GM12878 (cell line): ENCODE results near the gene PHRF1. TPM values are rescaled to one million over a fixed set of nuclear protein-coding genes. Genes with fewer than 3 reads are reported as not detected.

ENCODE experiments used
- ATAC-seq: fragments of 200-7000 bp; cut with Tn5 transposase; 3 replicates; pipeline ENCODE4 v1.9.1; 2020; ENCODE audit warnings: mild to moderate bottlenecking, moderate library complexity
- BruUV-seq: library from RNA; stranded (reverse); fragments of 400-500 nt; replicated peaks from 2 replicates; lab custom pipeline; 2021; lab: Mats Ljungman, UMichigan
- CTCF ChIA-PET: fragments of 300-600 bp; sonication (Branson Sonifier 250); formaldehyde crosslinking; extraction: SDS; loops from one replicate; lab custom pipeline; 2021; ENCODE audit warnings: inconsistent platforms; lab: Yijun Ruan, JAX
- POLR2A ChIA-PET: fragments of 350-600 bp; formaldehyde crosslinking; extraction: SDS; loops from one replicate; lab custom pipeline; 2021; ENCODE audit warnings: inconsistent platforms; lab: Charles Lee
- RAD21 ChIA-PET: fragments of 300-600 bp; sonication (Branson Sonifier 250); formaldehyde crosslinking; loops from one replicate; lab custom pipeline; 2023; ENCODE audit warnings: antibody characterized with exemption; ENCODE audit not compliant: unreplicated experiment; lab: Charles Lee
- SMC1A ChIA-PET: fragments of 300-600 bp; sonication (Branson Sonifier 250); formaldehyde crosslinking; loops from one replicate; lab custom pipeline; 2023; ENCODE audit not compliant: unreplicated experiment, uncharacterized antibody; lab: Charles Lee
- DNase-seq: peaks from one replicate; pipeline ENCODE4 v3.0.0-alpha.2; 2011; ENCODE audit warnings: low read depth, low spot score
- FAIRE-seq: peaks from 3 replicates; lab custom pipeline; 2011; peaks lifted over from hg19 to GRCh38; lab: Jason Lieb, UNC
- H2AFZ ChIP-seq: 2 replicates; pipeline ENCODE4 v1.6.0; 2011; ENCODE audit warnings: low read depth, low read length, control low read depth; ENCODE audit not compliant: control insufficient read depth
- H3K27ac ChIP-seq: 2 replicates; pipeline ENCODE4 v1.5.1; 2011; ENCODE audit warnings: control low read depth; ENCODE audit not compliant: control insufficient read depth, insufficient read depth
- H3K27me3 ChIP-seq, 2 experiments: replicated peaks in 1 of 2; 2 replicates each; pipeline versions ENCODE4 v1.6.0 to v1.6.1; 2011; ENCODE audit warnings: low read length in 1 of 2; ENCODE audit not compliant: control insufficient read depth in 2 of 2, insufficient read depth in 2 of 2
- H3K36me3 ChIP-seq, 2 experiments: 2 replicates each; pipeline ENCODE4 v1.5.1; 2011; ENCODE audit warnings: low read length in 1 of 2; ENCODE audit not compliant: control insufficient read depth in 2 of 2, insufficient read depth in 2 of 2
- H3K4me1 ChIP-seq: 2 replicates; pipeline ENCODE4 v1.6.1; 2011; ENCODE audit warnings: mild to moderate bottlenecking, low read length, moderate library complexity, mixed read lengths; ENCODE audit not compliant: control insufficient read depth, insufficient read depth
- H3K4me2 ChIP-seq: 2 replicates; pipeline ENCODE4 v1.6.0; 2011; ENCODE audit warnings: control low read depth; ENCODE audit not compliant: control insufficient read depth, insufficient read depth
- H3K4me3 ChIP-seq: fragments of 200-600 bp; sonication (generic); 2 replicates; pipeline ENCODE4 v1.5.1; 2016
- H3K79me2 ChIP-seq: 2 replicates; pipeline ENCODE4 v1.6.0; 2011; ENCODE audit warnings: low read length; ENCODE audit not compliant: control insufficient read depth, insufficient read depth
- H3K9ac ChIP-seq: 2 replicates; pipeline ENCODE4 v1.8.0; 2011; ENCODE audit warnings: low read length, control low read depth, mixed read lengths; ENCODE audit not compliant: control insufficient read depth, insufficient read depth
- H3K9me3 ChIP-seq: replicated peaks from 3 replicates; pipeline ENCODE4 v1.5.1; 2011; ENCODE audit warnings: mild to moderate bottlenecking, low read length; ENCODE audit not compliant: control insufficient read depth, insufficient read depth
- H4K20me1 ChIP-seq: 2 replicates; pipeline ENCODE4 v1.6.0; 2011; ENCODE audit not compliant: control insufficient read depth, insufficient read depth
- BHLHE40 ChIP-seq, 2 experiments: fragments of 450-650 bp in 1 of 2; IDR thresholded peaks; 2 replicates each; pipeline ENCODE4 v1.6.1; 2011 to 2017; ENCODE audit warnings: low read depth in 2 of 2, borderline replicate concordance in 1 of 2, improper control_type of control experiment in 1 of 2, low read length in 1 of 2, mild to moderate bottlenecking in 1 of 2
- HDAC6 ChIP-seq: fragments of 200-600 bp; sonication (generic); IDR thresholded peaks from one replicate; pipeline ENCODE4 v1.8.0; 2017; ENCODE audit warnings: antibody characterized with exemption; ENCODE audit not compliant: unreplicated experiment
- JUNB ChIP-seq: IDR thresholded peaks from 2 replicates; pipeline ENCODE4 v1.6.1; 2016; ENCODE audit warnings: antibody characterized with exemption, mild to moderate bottlenecking
- MXI1 ChIP-seq: fragments of 150-350 bp; IDR thresholded peaks from 2 replicates; pipeline ENCODE4 v1.6.1; 2011; ENCODE audit warnings: low read depth, mild to moderate bottlenecking, inconsistent platforms, low read length, improper control_type of control experiment
- MYB ChIP-seq: fragments of 150-350 bp; IDR thresholded peaks from 2 replicates; pipeline ENCODE4 v1.6.1; 2014; ENCODE audit warnings: mild to moderate bottlenecking, low read depth, low read length, borderline replicate concordance
- MYC ChIP-seq: IDR thresholded peaks from 2 replicates; pipeline ENCODE4 v1.6.1; 2011; ENCODE audit warnings: mild to moderate bottlenecking, low read length, moderate library complexity, inconsistent platforms; ENCODE audit not compliant: insufficient read depth, insufficient replicate concordance, insufficient read length, severe bottlenecking
- NR2C1 ChIP-seq: fragments of 450-650 bp; IDR thresholded peaks from 2 replicates; pipeline ENCODE4 v1.6.1; 2017; ENCODE audit warnings: antibody characterized with exemption, mild to moderate bottlenecking, moderate library complexity
- NRF1 ChIP-seq: conservative IDR thresholded peaks from 2 replicates; pipeline ENCODE4 v1.6.1; 2011; ENCODE audit warnings: mild to moderate bottlenecking, low read depth, low read length, improper control_type of control experiment
- POU2F2 ChIP-seq: IDR thresholded peaks from 3 replicates; pipeline ENCODE4 v1.6.1; 2011; ENCODE audit warnings: low read depth, mild to moderate bottlenecking, low read length, borderline replicate concordance
- STAT1 ChIP-seq: fragments of 450-650 bp; conservative IDR thresholded peaks from 2 replicates; pipeline ENCODE4 v1.6.1; 2014; ENCODE audit warnings: antibody characterized with exemption, mild to moderate bottlenecking
- YY1 ChIP-seq: IDR thresholded peaks from 2 replicates; pipeline ENCODE4 v1.6.1; 2011; ENCODE audit warnings: low read depth, mild to moderate bottlenecking, low read length
- WGBS: methylation state at CpG from one replicate; pipeline ENCODE4 v1.1.6; 2016; ENCODE audit warnings: low lambda C conversion rate; ENCODE audit not compliant: insufficient replicate concordance, insufficient coverage; ENCODE audit errors: missing lambda C conversion rate; 5-methylcytosine and 5-hydroxymethylcytosine counted together
- in situ Hi-C: fragments of 300-500 bp; cut with MboI; formaldehyde crosslinking; loops from 9 replicates; pipeline ENCODE4 v1.14.3; 2018; ENCODE audit warnings: mixed read lengths
- intact Hi-C: fragments of 100-400 bp; cut with micrococcal nuclease; formaldehyde crosslinking; loops from one replicate; pipeline ENCODE4 v1.14.2; 2022; ENCODE audit not compliant: unreplicated experiment
- polyA plus RNA-seq, 11 experiments: library from polyadenylated mRNA; depleted of rRNA in 4 of 11; unstranded in 6 of 11; stranded (reverse) in 5 of 11; fragments of >200 nt; fragmentation: Nextera tagmentation in 4 of 11; fragmentation: Illumina TruSeq in 1 of 11; extraction: Ambion mirVana in 4 of 11; extraction: Trizol in 1 of 11; gene quantifications; 1 replicate in 1 of 11; 2 replicates in 10 of 11; pipeline versions ENCODE4 v1.2.1 to v1.2.3, GENCODE V29; 2011 to 2016; ENCODE audit warnings: inconsistent platforms in 2 of 11, missing spikeins in 2 of 11, low read depth in 1 of 11
- total RNA-seq, 4 experiments: library from RNA; depleted of rRNA in 3 of 4; stranded (reverse); fragments of >200 nt in 3 of 4; fragmentation: Illumina TruSeq in 1 of 4; extraction: Trizol in 1 of 4; gene quantifications; 2 replicates each; pipeline versions ENCODE4 v1.2.1 to v1.2.3, GENCODE V29; 2013 to 2021
- TF ChIP-seq, protein P1 (sequence below): fragments of 450-650 bp; formaldehyde crosslinking; IDR thresholded peaks from 2 replicates; pipeline ENCODE4 v1.4.0; 2022; ENCODE audit warnings: mild to moderate bottlenecking, moderate library complexity
- TF ChIP-seq, protein P2 (sequence below): fragments of 450-650 bp; IDR thresholded peaks from 2 replicates; pipeline ENCODE4 v1.6.1; 2018; ENCODE audit warnings: mild to moderate bottlenecking, low read depth, moderate library complexity; ENCODE audit not compliant: partially characterized antibody
- TF ChIP-seq, protein P3 (sequence below): IDR thresholded peaks from 2 replicates; pipeline ENCODE4 v1.6.1; 2012; ENCODE audit warnings: low read depth, low read length, improper control_type of control experiment

Gene PHRF1
- total and polyA plus RNA-seq, 10 of the 15 experiments (the other 5 are each of a cell fraction or from before 2014, with no cell fraction given) = 0.13 to 43.5 (median 15.1) TPM

DNA sequence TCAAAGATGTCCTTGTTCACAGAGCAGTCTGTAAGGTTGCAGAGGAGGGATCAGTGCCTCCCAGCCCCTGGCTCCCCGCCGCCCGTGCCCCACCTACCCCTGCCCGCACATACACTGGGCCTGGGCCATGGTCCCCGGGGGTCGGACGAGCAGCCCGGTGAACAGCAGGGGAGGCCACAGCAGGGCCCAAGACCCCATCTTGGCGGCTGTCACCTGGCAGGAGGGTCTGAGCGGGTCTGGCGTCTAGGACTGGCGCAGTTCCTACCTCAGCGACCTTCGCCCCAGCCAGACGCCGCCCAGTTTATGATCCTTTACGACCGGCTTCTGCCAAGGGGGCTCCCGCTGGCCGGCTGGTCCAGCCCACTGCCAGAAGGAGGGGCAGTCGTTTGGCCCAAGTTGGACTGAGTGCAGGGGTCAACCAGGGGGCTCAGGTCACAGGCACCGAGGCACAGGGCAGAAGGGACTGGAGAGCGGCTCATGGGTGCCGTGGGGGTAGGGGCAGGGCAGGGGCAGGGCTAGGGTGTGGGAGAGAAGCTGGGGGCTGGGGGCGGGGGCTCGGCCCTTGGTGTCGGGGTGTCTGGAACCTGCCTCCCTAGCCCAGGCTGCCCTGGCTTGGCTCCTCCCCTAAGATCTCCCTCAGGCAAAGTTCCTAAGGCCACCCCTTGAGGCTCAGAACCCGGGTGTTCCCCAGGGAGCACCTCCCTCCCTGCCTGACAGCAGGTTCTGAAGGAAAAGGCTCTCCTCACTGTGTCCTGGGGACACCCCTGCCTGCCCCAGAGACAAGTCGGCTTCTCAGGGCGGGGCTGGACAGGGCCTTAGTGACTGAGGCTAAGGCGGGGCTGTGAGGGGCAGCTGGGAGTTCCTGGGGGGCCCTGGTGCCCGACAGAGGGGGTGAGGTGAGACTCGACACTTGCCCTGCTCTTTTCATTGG lies 48.7 kb downstream of the PHRF1 start, which contains the start of gene CDHR5:
TSS of gene CDHR5 (minus strand) at position 251 of the 931 bp plus-strand sequence. CDS start at position 198, 53 bp downstream.
- H3K4me1 ChIP-seq = peaks cover 18% of the 10 kb centered on the region
- ATAC-seq = 0 out of 3 replicates have a peak, but pooled peaks have one; percentile 10
- no peak for FAIRE-seq
- H2AFZ ChIP-seq = no peak within 1 kb of the TSS
- intact Hi-C loops = no loop called here
- BruUV-seq = no TSS peak
- ChIA-PET SMC1A (no interaction called here), CTCF (interaction anchor here (1.1 kb wide), 1 partner anchor 101 kb away, joined by 3 read pairs; no protein-coding TSS in a partner anchor), RAD21 (no interaction called here), POLR2A (no interaction called here)
- no peaks in the 10 kb centered on the region for H3K36me3 ChIP-seq
- H3K27ac ChIP-seq = no peak within 1 kb of the TSS
- no peaks in the 10 kb centered on the region for H3K27me3 ChIP-seq
- no peak within 1 kb of the TSS for H3K4me3 ChIP-seq
- no peak within 1 kb of the TSS for H3K4me2 ChIP-seq
- H3K9ac ChIP-seq = no peak within 1 kb of the TSS
- in situ Hi-C loops = no loop called here
- no peaks in the 10 kb centered on the region for H4K20me1 ChIP-seq
- no peaks in the 10 kb centered on the region for H3K79me2 ChIP-seq
- H3K9me3 ChIP-seq = no peaks in the 10 kb centered on the region
- no peak for DNase-seq
- WGBS = 81% methylated on average over 30 of the region's 33 CpGs
- TF ChIP-seq BHLHE40 (IDR thresholded peaks at IDR 0.05; ENCODE audit: borderline replicate concordance in 1 of 2, low read depth in 2 of 2, low read length in 1 of 2) = no peak
- TF ChIP-seq, protein P1, sequence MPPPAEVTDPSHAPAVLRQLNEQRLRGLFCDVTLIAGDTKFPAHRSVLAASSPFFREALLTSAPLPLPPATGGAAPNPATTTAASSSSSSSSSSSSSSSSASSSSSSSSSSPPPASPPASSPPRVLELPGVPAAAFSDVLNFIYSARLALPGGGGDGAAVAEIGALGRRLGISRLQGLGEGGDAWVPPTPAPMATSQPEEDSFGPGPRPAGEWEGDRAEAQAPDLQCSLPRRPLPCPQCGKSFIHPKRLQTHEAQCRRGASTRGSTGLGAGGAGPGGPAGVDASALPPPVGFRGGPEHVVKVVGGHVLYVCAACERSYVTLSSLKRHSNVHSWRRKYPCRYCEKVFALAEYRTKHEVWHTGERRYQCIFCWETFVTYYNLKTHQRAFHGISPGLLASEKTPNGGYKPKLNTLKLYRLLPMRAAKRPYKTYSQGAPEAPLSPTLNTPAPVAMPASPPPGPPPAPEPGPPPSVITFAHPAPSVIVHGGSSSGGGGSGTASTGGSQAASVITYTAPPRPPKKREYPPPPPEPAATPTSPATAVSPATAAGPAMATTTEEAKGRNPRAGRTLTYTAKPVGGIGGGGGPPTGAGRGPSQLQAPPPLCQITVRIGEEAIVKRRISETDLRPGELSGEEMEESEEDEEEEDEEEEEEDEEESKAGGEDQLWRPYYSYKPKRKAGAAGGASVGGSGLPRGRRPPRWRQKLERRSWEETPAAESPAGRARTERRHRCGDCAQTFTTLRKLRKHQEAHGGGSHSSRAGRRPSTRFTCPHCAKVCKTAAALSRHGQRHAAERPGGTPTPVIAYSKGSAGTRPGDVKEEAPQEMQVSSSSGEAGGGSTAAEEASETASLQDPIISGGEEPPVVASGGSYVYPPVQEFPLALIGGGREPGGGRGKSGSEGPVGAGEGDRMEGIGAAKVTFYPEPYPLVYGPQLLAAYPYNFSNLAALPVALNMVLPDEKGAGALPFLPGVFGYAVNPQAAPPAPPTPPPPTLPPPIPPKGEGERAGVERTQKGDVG (CRISPR knock-in tag) = no peak
- no peak for TF ChIP-seq MYB
- no peak for TF ChIP-seq JUNB
- no peak for TF ChIP-seq MYC
- TF ChIP-seq STAT1 = no peak
- TF ChIP-seq, protein P2, sequence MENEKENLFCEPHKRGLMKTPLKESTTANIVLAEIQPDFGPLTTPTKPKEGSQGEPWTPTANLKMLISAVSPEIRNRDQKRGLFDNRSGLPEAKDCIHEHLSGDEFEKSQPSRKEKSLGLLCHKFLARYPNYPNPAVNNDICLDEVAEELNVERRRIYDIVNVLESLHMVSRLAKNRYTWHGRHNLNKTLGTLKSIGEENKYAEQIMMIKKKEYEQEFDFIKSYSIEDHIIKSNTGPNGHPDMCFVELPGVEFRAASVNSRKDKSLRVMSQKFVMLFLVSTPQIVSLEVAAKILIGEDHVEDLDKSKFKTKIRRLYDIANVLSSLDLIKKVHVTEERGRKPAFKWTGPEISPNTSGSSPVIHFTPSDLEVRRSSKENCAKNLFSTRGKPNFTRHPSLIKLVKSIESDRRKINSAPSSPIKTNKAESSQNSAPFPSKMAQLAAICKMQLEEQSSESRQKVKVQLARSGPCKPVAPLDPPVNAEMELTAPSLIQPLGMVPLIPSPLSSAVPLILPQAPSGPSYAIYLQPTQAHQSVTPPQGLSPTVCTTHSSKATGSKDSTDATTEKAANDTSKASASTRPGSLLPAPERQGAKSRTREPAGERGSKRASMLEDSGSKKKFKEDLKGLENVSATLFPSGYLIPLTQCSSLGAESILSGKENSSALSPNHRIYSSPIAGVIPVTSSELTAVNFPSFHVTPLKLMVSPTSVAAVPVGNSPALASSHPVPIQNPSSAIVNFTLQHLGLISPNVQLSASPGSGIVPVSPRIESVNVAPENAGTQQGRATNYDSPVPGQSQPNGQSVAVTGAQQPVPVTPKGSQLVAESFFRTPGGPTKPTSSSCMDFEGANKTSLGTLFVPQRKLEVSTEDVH = no peak
- no peak for TF ChIP-seq NRF1
- no peak for TF ChIP-seq HDAC6
- no peak for TF ChIP-seq MXI1
- TF ChIP-seq, protein P3, sequence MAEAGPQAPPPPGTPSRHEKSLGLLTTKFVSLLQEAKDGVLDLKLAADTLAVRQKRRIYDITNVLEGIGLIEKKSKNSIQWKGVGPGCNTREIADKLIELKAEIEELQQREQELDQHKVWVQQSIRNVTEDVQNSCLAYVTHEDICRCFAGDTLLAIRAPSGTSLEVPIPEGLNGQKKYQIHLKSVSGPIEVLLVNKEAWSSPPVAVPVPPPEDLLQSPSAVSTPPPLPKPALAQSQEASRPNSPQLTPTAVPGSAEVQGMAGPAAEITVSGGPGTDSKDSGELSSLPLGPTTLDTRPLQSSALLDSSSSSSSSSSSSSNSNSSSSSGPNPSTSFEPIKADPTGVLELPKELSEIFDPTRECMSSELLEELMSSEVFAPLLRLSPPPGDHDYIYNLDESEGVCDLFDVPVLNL = no peak
- TF ChIP-seq POU2F2 = no peak
- no peak for TF ChIP-seq NR2C1
- TF ChIP-seq YY1 = no peak
